Left renal pelvis (tissue), 4 donors: Measurements from ENCODE around the gene RALGDS. TPM values are rescaled to one million over a fixed set of nuclear protein-coding genes. Genes with fewer than 3 reads are reported as not detected.
"Not testable (repeated sequence)": the region's sequence is repeated elsewhere in the genome, so short reads cannot be mapped to it uniquely, and the experiment has no call there.

ENCODE experiments used
- DNase-seq, 4 donors: peaks; one replicate each; pipeline ENCODE4 v3.0.0-alpha.2; 2013; ENCODE audit warnings: low read depth in 4 of 4, low spot score in 3 of 4
- polyA plus RNA-seq, 4 donors: library from polyadenylated mRNA; unstranded; fragments of 120-200 nt; gene quantifications; one replicate each; pipeline ENCODE4 v1.2.1, GENCODE V29; 2013; ENCODE audit not compliant: insufficient read length in 4 of 4

RALGDS gene
- polyA plus RNA-seq, 4 donors, result 28.5 to 39.6 (median 33.9) TPM

- not testable (repeated sequence) for DNase-seq
Observed at GRCh38 chr9:133094351-133094750, 26.7 kb downstream of the RALGDS start.

- DNase-seq, result no peak
Observed at GRCh38 chr9:133090752-133091385, 30.2 kb downstream of the RALGDS start.

- DNase-seq, result no peak
Observed at GRCh38 chr9:133090187-133090586, 30.9 kb downstream of the RALGDS start.

GRCh38 chr9:133089271-133089671 lies 31.8 kb downstream of the RALGDS start:
- DNase-seq, result no peak

GRCh38 chr9:133088756-133089155 lies 32.3 kb downstream of the RALGDS start:
- no peak for DNase-seq

GRCh38 chr9:133088146-133088750 lies 32.8 kb downstream of the RALGDS start:
- DNase-seq, result no peak

- DNase-seq, result no peak
Observed at GRCh38 chr9:133087429-133088145, 33.5 kb downstream of the RALGDS start.

- no peak for DNase-seq
Observed at GRCh38 chr9:133086894-133087293, 34.1 kb downstream of the RALGDS start.

GRCh38 chr9:133086212-133086860 lies 34.7 kb downstream of the RALGDS start:
- not testable (repeated sequence) for DNase-seq

GRCh38 chr9:133083688-133084087 lies 37.4 kb downstream of the RALGDS start:
- not testable (repeated sequence) for DNase-seq

- DNase-seq, result not testable (repeated sequence)
Observed at GRCh38 chr9:133081957-133082644, 38.9 kb downstream of the RALGDS start.

GRCh38 chr9:133080786-133081779 lies 40.0 kb downstream of the RALGDS start:
- DNase-seq, result not testable (repeated sequence)

GRCh38 chr9:133080161-133080560 lies 40.9 kb downstream of the RALGDS start:
- DNase-seq, result no peak

GRCh38 chr9:133078486-133078885 lies 42.6 kb downstream of the RALGDS start:
- DNase-seq, result no peak

- no peak for DNase-seq
Observed at GRCh38 chr9:133076691-133077090, 44.3 kb downstream of the RALGDS start.

GRCh38 chr9:133075925-133076630 lies 45.0 kb downstream of the RALGDS start:
- no peak for DNase-seq

- no peak for DNase-seq
Observed at GRCh38 chr9:133074111-133074651, 46.9 kb downstream of the RALGDS start.
